HEK293 (cell line): ENCODE measurements around the gene CRYBB1.

ENCODE experiments used
- CTCF ChIA-PET: fragments of 350-600 bp; formaldehyde crosslinking; extraction: SDS; loops from one replicate; lab custom pipeline; 2021; ENCODE audit warnings: antibody characterized with exemption; lab: Yijun Ruan, JAX
- POLR2A ChIA-PET: fragments of 300-600 bp; formaldehyde crosslinking; extraction: SDS; loops from one replicate; lab custom pipeline; 2020; ENCODE audit warnings: antibody characterized with exemption, inconsistent platforms; lab: Yijun Ruan, JAX
- H3K27ac ChIP-seq: fragments of 200-500 bp; sonication (Bioruptor generic); 2 replicates; pipeline ENCODE4 v1.5.1; 2014; ENCODE audit warnings: low read depth, low read length, control low read depth, inconsistent platforms; ENCODE audit errors: extremely low read depth
- H3K36me3 ChIP-seq, 2 experiments: fragments of 200-500 bp in 1 of 2; sonication (Bioruptor generic) in 1 of 2; 1 replicate in 1 of 2; 2 replicates in 1 of 2; pipeline ENCODE4 v1.5.1; 2014 to 2017; ENCODE audit warnings: inconsistent platforms in 2 of 2, low read length in 2 of 2; ENCODE audit not compliant: control insufficient read depth in 2 of 2, insufficient read depth in 1 of 2
- H3K4me1 ChIP-seq: fragments of 200-500 bp; sonication (Bioruptor generic); 2 replicates; pipeline ENCODE4 v1.5.1; 2014; ENCODE audit warnings: mild to moderate bottlenecking, low read length, inconsistent platforms; ENCODE audit not compliant: control insufficient read depth, insufficient read depth
- H3K4me3 ChIP-seq: 2 replicates; pipeline ENCODE4 v1.5.1; 2011; ENCODE audit warnings: low read depth, mild to moderate bottlenecking, control low read depth, low read length, moderate library complexity
- H3K9me3 ChIP-seq: fragments of 200-500 bp; sonication (Bioruptor generic); 2 replicates; pipeline ENCODE4 v1.5.1; 2014; ENCODE audit warnings: low read depth, low read length, inconsistent platforms; ENCODE audit not compliant: control insufficient read depth, insufficient read depth
- HIC1 ChIP-seq: fragments of 450-650 bp; formaldehyde crosslinking; IDR thresholded peaks from 2 replicates; pipeline ENCODE4 v1.5.1; 2016; ENCODE audit warnings: missing biosample characterization, missing genetic modification characterization
- KLF16 ChIP-seq: fragments of 450-650 bp; formaldehyde crosslinking; IDR thresholded peaks from 2 replicates; pipeline ENCODE4 v1.5.1; 2017; ENCODE audit warnings: missing biosample characterization, missing genetic modification characterization
- KLF17 ChIP-seq: fragments of 450-650 bp; formaldehyde crosslinking; IDR thresholded peaks from 2 replicates; pipeline ENCODE4 v1.5.1; 2016; ENCODE audit warnings: missing biosample characterization, missing genetic modification characterization
- PATZ1 ChIP-seq: fragments of 450-650 bp; formaldehyde crosslinking; IDR thresholded peaks from 2 replicates; pipeline ENCODE4 v1.5.1; 2016; ENCODE audit warnings: missing biosample characterization, missing genetic modification characterization
- PRDM10 ChIP-seq: fragments of 450-650 bp; formaldehyde crosslinking; IDR thresholded peaks from 2 replicates; pipeline ENCODE4 v1.5.1; 2016; ENCODE audit warnings: missing biosample characterization, missing genetic modification characterization
- ZBTB48 ChIP-seq: fragments of 450-650 bp; formaldehyde crosslinking; IDR thresholded peaks from 2 replicates; pipeline ENCODE4 v1.5.1; 2016; ENCODE audit warnings: missing biosample characterization, missing genetic modification characterization
- ZBTB7A ChIP-seq: fragments of 450-650 bp; formaldehyde crosslinking; IDR thresholded peaks from 2 replicates; pipeline ENCODE4 v1.5.1; 2016; ENCODE audit warnings: low read depth, missing biosample characterization, missing genetic modification characterization
- ZNF140 ChIP-seq: fragments of 450-650 bp; formaldehyde crosslinking; IDR thresholded peaks from 2 replicates; pipeline ENCODE4 v1.5.1; 2016; ENCODE audit warnings: missing biosample characterization, missing genetic modification characterization
- ZNF211 ChIP-seq: fragments of 450-650 bp; formaldehyde crosslinking; IDR thresholded peaks from 2 replicates; pipeline ENCODE4 v1.5.1; 2016; ENCODE audit warnings: low read depth, missing biosample characterization, missing genetic modification characterization
- ZNF26 ChIP-seq: fragments of 450-650 bp; formaldehyde crosslinking; IDR thresholded peaks from 2 replicates; pipeline ENCODE4 v1.5.1; 2016; ENCODE audit warnings: missing biosample characterization, missing genetic modification characterization
- ZNF280C ChIP-seq: fragments of 450-650 bp; formaldehyde crosslinking; IDR thresholded peaks from 2 replicates; pipeline ENCODE4 v1.5.1; 2016; ENCODE audit warnings: missing biosample characterization, missing genetic modification characterization
- ZNF280D ChIP-seq: fragments of 450-650 bp; formaldehyde crosslinking; IDR thresholded peaks from 2 replicates; pipeline ENCODE4 v1.5.1; 2016; ENCODE audit warnings: missing biosample characterization, missing genetic modification characterization
- ZNF335 ChIP-seq: fragments of 450-650 bp; formaldehyde crosslinking; conservative IDR thresholded peaks from 2 replicates; pipeline ENCODE4 v1.5.1; 2016; ENCODE audit warnings: missing biosample characterization, missing genetic modification characterization
- ZNF660 ChIP-seq: fragments of 450-650 bp; IDR thresholded peaks from 2 replicates; pipeline ENCODE4 v1.5.1; 2018; ENCODE audit warnings: missing biosample characterization, mild to moderate bottlenecking, missing genetic modification characterization
- ZNF830 ChIP-seq: fragments of 450-650 bp; IDR thresholded peaks from 2 replicates; pipeline ENCODE4 v1.5.0; 2018; ENCODE audit warnings: missing biosample characterization, missing genetic modification characterization, low read depth, mild to moderate bottlenecking, moderate library complexity

The CRYBB1 gene

GRCh38 chr22:26586556-26587325, 31.1 kb downstream of the CRYBB1 start:
- ChIA-PET POLR2A (no interaction called here), CTCF (no interaction called here)
- Histone ChIP-seq H3K9me3 (no peaks in the 10 kb centered on the region), H3K36me3 (peaks cover 0 to 4% of the 10 kb centered on the region in 2 experiments; a peak in 1 of 3 replicates), H3K4me1 (no peaks in the 10 kb centered on the region), H3K27ac (no peak overlapping the region), H3K4me3 (no peak overlapping the region)
- TF ChIP-seq ZNF26 = no peak
- TF ChIP-seq ZNF335 (tag by site-specific recombination) = no peak
- peak; percentile 87 for TF ChIP-seq PRDM10 (tag by site-specific recombination)
- no peak for TF ChIP-seq ZBTB7A (tag by site-specific recombination)
- no peak for TF ChIP-seq ZNF280C (tag by site-specific recombination)

GRCh38 chr22:26585104-26585790, 32.6 kb downstream of the CRYBB1 start:
- no peaks in the 10 kb centered on the region for H3K9me3 ChIP-seq
- CTCF ChIA-PET = interaction anchor here (0.6 to 1.4 kb wide), 3 partner anchors 11 to 621 kb away, joined by 3 to 5 read pairs (median 3); no protein-coding TSS in a partner anchor
- no peak overlapping the region for H3K4me3 ChIP-seq
- H3K36me3 ChIP-seq = peaks cover 0 to 4% of the 10 kb centered on the region in 2 experiments; a peak in 1 of 3 replicates
- POLR2A ChIA-PET = no interaction called here
- H3K4me1 ChIP-seq = no peaks in the 10 kb centered on the region
- no peak overlapping the region for H3K27ac ChIP-seq
- TF ChIP-seq ZBTB48 (tag by site-specific recombination) (peak; percentile 71; the same call in 1 of the 2 replicates), KLF17 (tag by site-specific recombination) (peak; percentile 22; the same call in 1 of the 2 replicates), ZNF140 (tag by site-specific recombination) (no peak), ZNF660 (no peak), PATZ1 (tag by site-specific recombination) (0 out of 2 replicates have a peak, but pooled peaks have one; percentile 24), ZNF830 (no peak), ZNF211 (no peak), HIC1 (tag by site-specific recombination) (peak; percentile 55; the same call in 1 of the 2 replicates), ZNF280D (tag by site-specific recombination) (no peak), KLF16 (tag by site-specific recombination) (no peak)
